Left hindlimb (tissue), 1 donor: ENCODE results near the gene PRELID3B.

ENCODE experiments used
- DNase-seq: peaks from one replicate; pipeline ENCODE4 v3.0.0-alpha.2; 2018

Gene PRELID3B

GRCh38 chr20:59007665-59008511, 34.7 kb downstream of the PRELID3B start:
- DNase-seq, result no peak

- peak; percentile 62 for DNase-seq
Observed at GRCh38 chr20:59006864-59007664, 35.5 kb downstream of the PRELID3B start, which contains the start of gene CTSZ. CTSZ (minus strand) TSS chr20:59007254; CDS start chr20:59007128, 126 bp downstream.

- no peak for DNase-seq
Observed at GRCh38 chr20:59006167-59006863, 36.3 kb downstream of the PRELID3B start.

- no peak for DNase-seq
Observed at GRCh38 chr20:59005523-59006166, 36.9 kb downstream of the PRELID3B start.

- DNase-seq, result no peak
Observed at GRCh38 chr20:59004763-59005522, 37.6 kb downstream of the PRELID3B start.

- no peak for DNase-seq
Observed at GRCh38 chr20:59004493-59004762, 38.2 kb downstream of the PRELID3B start.

- DNase-seq, result no peak
Observed at GRCh38 chr20:59003836-59004492, 38.6 kb downstream of the PRELID3B start.

- DNase-seq, result no peak
Observed at GRCh38 chr20:59002874-59003399, 39.6 kb downstream of the PRELID3B start.

- DNase-seq, result no peak
Observed at GRCh38 chr20:59002388-59002787, 40.2 kb downstream of the PRELID3B start.

GRCh38 chr20:59001449-59002171, 41.0 kb downstream of the PRELID3B start:
- no peak for DNase-seq

GRCh38 chr20:59001068-59001448, 41.5 kb downstream of the PRELID3B start:
- no peak for DNase-seq

- DNase-seq, result no peak
Observed at GRCh38 chr20:59000326-59000725, 42.3 kb downstream of the PRELID3B start.

- DNase-seq, result no peak
Observed at GRCh38 chr20:58998656-58999055, 43.9 kb downstream of the PRELID3B start.

- DNase-seq, result no peak
Observed at GRCh38 chr20:58997141-58997770, 45.3 kb downstream of the PRELID3B start.

- no peak for DNase-seq
Observed at GRCh38 chr20:58996226-58996611, 46.4 kb downstream of the PRELID3B start.

GRCh38 chr20:58995461-58996225, 46.9 kb downstream of the PRELID3B start:
- DNase-seq, result no peak

- no peak for DNase-seq
Observed at GRCh38 chr20:58994390-58995159, 48.0 kb downstream of the PRELID3B start.
